CD4-positive, alpha-beta T cell treated with Interleukin-21 for 1 hour (primary cell): ENCODE results near the gene OR51E2.

ENCODE experiments used
- DNase-seq: peaks from one replicate; pipeline ENCODE4 v3.0.0-alpha.2; 2020

OR51E2 gene

DNA sequence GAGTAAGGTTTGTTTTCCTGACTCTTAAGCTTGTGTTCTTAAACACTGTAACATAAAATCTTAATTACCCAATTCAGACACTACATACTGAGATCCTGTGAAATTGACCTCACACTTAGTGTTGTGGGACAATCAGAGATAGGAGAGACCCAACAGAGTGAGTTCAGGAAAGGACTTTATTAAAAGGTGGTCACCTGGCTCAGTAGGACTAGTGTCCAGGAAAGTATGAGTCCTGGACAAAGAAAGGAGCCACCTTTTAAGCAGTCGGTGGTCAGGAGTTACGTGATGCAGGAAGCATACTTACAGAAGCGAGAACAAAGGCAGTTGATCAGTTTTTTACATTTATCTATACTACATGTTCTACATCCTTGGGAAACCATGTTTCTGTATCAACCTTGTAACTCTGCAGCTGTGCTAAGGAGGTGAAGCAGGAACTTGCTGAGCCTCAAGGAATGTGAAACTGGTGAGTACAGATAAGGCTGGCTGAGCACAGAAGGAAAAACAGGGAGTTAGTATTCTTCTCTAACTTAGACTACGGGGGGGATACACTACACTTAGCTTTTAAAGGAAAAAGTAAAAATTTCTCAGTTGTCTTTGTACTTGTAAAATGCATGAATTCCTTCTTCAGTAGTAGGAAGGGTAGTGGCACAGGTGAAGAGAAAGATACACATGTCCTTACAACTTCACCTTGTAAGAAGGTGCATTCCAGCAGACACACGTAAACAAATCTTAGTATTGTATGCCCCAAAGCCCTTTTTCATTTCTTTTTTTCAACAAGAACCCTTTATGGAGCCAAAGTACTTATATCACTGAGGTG, 38.8 kb downstream of the OR51E2 start:
- no peak for DNase-seq

DNA sequence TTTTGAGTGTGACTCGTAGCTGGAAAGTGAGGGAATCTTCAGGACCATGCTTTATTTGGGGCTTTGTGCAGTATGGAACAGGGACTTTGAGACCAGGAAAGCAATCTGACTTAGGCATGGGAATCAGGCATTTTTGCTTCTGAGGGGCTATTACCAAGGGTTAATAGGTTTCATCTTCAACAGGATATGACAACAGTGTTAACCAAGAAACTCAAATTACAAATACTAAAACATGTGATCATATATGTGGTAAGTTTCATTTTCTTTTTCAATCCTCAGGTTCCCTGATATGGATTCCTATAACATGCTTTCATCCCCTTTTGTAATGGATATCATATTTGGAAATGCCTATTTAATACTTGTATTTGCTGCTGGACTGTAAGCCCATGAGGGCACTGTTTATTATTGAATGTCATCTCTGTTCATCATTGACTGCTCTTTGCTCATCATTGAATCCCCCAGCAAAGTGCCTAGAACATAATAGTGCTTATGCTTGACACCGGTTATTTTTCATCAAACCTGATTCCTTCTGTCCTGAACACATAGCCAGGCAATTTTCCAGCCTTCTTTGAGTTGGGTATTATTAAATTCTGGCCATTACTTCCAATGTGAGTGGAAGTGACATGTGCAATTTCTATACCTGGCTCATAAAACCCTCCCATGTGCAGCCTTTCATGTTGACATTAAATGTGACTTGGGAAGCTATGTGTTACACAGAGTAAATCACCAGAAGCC, 42.9 kb downstream of the OR51E2 start:
- no peak for DNase-seq

DNA sequence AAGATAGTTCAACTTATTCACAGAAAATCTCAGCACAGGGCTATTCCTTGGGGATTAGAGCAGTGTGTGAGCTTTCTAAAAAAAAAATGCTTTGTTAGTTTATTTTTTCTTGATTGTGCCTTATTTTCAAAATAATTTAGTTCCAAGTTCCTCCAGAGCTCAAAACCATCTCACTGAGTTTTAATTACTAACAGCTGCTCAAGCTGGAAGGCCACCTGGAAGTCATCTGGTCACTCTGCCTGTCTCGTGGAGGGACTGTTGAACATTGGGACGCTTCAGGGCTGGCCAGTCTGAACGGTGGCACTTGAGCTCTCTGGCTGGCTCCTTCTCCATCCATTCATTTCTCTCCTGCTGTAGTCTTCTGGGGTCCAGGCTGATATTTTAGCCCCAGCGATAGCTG, 49.9 kb downstream of the OR51E2 start:
- DNase-seq: no peak

DNA sequence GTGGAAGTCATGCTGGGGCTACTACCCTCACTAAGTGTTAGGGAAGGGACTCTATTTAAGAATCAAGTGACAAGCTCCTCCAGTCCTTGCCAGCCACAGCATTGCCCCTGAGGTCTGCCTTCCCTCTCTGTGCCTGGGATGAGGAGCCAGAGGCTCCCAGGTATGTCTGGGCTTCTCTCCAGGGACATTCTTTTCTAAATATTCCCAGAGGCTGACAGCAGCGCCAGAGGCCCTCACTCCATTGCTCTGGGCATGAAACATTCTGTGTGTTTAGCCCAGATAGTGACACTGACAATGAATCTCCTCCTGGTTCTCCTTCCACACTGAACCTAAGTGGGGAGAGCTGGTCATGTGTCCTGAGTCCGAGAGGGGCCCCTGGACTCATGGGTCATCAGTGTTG, 51.7 kb downstream of the OR51E2 start:
- DNase-seq: no peak

DNA sequence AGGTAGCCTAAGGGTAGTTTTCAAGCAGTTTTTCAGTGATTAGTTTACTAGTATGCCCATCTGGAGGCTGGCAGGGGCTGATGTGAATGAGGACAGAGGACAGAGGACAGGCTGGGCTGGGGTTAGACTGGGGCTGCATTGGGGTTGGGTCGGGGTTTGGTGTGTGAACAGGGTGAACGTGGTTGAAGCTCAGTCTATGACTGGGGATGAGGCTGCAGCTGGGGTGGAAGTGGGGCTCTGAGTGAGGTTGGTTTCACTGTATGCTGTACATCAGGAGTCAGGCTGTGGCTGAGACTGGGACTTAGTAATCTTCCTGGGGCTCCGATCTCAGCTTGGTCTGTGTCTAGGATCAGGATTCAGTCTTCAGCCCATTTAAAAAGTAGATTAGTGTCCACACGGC, 53.4 kb downstream of the OR51E2 start:
- DNase-seq: no peak

DNA sequence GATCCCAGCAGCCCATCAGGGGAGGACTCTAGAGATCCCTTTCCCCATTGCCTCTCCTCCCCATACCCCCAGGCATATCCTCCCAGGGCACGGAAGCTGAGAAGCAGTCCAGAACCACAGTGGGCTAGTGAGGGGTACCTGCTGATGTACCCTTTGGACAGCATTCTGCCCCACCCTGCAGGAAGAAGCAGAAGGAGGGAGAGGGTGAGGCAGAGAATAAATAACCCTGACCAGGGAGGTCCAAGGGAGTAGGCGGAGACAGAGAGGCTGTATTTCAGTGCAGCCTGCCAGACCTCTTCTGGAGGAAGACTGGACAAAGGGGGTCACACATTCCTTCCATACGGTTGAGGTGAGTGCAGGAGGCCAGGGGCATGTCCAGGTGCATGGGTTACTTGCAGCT, 54.0 kb downstream of the OR51E2 start, which contains the start of gene OR51E1:
Gene OR51E1, plus strand, starts transcription at position 301 of the 400 bp plus-strand sequence. CDS start 8,545 bp downstream, outside the sequence.
- DNase-seq: no peak

DNA sequence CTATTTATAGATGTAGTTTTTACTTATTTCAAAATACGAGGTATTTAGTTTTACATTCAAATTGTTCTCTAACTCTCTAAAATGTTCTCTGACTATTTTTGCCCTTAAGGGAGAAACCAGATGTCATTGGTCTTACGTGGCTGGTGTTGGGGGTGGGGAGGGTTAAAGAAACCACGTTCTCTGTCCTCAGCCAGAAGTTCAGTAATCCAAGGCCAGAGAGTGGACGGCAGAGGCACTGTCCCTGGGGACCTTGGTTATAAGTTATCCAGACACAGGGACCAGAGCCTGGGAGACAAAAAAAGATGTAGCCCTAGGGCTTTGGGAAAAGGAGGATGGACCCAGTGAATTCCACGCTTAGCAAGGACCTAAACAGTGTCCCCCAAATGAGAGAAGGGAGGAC, 54.6 kb downstream of the OR51E2 start:
- no peak for DNase-seq

DNA sequence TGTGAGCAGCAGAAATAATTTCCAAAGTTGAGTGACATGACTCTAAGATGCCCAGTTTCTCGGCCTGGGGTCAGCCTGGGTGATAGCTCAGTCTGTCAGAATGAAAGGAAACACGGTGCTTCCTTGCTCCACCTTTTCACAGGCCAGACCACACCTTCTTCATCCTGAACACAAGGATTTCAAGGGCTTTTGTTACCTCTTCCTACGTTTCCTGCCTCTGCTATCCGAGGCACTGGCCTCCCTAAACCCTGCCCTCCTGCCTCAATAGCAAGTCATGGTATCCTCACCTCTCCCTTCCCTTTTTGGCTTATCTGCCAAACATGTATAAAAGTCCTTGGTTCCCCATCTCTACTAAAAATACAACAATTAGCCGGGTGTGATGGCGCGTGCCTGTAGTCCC, 55.6 kb downstream of the OR51E2 start:
- no peak for DNase-seq

DNA sequence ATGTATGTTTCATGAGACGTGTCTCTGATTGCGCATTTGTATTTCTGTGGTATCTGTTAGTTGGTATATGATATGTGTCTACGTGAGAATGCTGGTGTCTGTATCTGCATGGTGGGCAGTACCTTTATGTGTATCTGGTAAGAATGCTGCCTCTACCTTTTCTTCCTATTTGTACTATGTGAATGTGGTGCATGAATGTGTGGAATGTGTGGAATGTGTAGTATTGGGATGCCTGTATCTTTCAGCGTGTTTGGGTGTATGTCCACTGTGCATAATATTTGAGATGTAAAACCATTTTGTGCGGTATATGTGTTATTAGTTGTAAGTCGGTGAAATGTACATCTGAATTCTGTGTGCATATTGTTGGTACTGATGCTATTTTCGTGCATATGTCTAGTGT, 56.2 kb downstream of the OR51E2 start:
- no peak for DNase-seq

DNA sequence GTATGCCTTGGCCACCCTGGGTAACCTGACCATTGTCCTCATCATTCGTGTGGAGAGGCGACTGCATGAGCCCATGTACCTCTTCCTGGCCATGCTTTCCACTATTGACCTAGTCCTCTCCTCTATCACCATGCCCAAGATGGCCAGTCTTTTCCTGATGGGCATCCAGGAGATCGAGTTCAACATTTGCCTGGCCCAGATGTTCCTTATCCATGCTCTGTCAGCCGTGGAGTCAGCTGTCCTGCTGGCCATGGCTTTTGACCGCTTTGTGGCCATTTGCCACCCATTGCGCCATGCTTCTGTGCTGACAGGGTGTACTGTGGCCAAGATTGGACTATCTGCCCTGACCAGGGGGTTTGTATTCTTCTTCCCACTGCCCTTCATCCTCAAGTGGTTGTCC, 57.7 kb downstream of the OR51E2 start:
- no peak for DNase-seq

DNA sequence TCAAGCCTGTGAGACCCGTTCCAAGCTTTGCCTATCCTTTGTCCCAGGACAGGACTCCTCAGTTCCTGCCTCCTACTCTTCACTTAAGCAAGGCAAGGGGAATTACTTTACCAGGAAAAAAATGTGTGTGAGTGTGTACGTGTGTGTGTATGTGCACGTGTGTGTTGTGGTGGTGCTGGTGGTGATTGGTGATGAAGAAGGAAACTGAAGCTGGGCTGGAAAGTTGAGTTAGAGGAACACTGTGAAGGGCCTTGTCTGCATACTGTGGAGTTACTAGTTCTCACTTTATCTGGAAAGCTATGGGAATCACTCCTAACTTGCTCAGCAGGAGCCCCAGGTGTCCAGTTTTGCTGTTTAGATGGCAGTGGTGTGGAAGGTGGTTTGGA, 60.0 kb downstream of the OR51E2 start:
- DNase-seq: no peak

DNA sequence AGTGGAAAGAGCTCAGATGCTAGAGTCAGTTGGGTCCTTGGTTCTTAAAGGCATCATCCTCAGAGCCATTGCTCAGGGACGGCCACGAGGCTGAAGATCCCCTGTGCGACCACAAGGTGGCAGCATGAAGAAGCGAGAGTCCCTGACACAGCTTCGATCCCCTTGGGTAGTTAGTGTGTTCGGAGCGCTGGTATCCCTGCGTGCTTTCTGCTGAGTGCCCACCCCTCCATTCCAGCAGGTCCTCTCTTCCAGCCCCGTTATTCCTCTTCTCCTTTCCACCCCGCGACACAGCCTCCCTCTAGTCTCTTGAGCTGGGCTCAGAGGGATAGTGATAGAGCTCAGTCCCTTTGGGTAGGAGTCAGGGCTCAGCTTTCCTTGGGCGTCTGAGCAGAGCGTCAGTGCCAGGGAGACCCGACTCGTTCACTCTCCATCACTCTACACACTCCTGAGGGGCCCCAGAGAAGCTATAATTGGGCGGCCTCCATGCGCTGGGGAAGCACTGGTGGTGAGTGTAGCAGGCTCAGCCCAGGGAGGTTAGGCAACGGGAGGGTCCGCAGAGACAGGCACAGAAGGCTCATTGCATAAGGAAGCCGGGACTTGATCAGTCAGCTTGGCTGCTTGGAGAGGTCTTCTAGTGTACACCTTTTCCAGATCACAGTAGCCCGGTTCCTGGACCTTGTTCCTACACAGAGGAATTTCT, 60.5 kb downstream of the OR51E2 start, which contains the start of gene OR51D1:
Gene OR51D1, plus strand, starts transcription at position 516 of the 700 bp plus-strand sequence. CDS start 2,314 bp downstream, outside the sequence.
- DNase-seq: peak; percentile 63

DNA sequence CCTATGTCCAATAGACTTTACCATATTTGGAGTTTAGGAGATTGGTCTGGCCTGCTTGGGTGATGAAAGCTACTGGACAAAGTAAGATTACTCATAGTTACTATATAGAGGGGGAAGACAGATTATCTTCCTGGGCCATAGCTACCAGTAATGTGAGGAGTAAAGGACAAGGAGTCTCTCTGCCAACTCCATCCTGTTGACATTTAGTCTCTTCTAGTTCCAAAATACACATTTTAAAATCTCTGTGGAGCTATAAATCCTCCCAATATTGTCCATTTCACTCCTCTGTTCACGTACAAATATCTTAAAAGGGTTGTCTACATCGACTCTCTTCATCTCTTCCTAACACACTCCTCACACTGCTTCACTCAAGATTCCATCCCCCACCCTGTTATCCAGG, 61.5 kb downstream of the OR51E2 start:
- DNase-seq: no peak
